HG03196 (cell line): ENCODE data around the gene SLC35F6.

Experiments used
- ATAC-seq: cut with Tn5 transposase; IDR thresholded peaks from one replicate; pipeline ENCODE4 v1.9.1; 2021; ENCODE audit not compliant: unreplicated experiment

Gene SLC35F6, protein sequence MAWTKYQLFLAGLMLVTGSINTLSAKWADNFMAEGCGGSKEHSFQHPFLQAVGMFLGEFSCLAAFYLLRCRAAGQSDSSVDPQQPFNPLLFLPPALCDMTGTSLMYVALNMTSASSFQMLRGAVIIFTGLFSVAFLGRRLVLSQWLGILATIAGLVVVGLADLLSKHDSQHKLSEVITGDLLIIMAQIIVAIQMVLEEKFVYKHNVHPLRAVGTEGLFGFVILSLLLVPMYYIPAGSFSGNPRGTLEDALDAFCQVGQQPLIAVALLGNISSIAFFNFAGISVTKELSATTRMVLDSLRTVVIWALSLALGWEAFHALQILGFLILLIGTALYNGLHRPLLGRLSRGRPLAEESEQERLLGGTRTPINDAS

DNA sequence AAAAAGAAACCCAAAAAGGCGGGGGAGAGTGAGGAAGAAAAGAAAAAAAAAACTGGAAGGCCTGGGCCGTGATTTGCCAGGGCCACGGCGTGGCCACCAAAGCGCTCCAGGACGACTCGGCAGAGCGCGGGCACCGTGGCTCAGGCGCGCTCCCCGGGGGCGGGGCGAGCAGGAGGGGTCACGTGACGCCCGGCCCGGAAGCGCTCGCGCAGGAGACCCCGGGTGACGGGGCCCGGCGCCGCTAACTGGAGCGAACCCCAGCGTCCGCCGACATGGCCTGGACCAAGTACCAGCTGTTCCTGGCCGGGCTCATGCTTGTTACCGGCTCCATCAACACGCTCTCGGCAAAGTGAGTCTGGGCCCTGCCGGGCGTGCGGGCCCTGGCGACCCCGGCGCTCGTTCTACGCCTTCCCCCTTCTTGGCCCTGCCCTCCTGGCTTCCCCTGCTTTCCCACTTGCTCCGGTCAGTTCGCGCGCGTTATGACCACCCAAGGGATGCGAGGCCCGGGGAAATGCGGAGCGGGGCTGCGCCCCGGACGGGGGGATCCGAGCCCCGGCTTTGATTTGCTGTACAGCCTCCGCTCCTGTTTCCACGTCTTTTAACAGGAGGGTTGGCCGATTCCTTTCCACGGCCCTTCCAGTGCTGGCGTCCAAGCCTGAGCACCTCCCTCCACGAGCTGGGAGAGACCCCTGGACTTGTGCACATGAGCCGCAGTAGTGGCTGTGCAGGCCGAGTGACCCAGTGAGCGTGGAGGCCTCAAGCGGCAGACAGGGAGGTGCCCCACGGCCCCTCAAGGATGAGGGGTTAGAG, at the start of gene SLC35F6:
SLC35F6 (plus strand) TSS at position 207 of the 810 bp plus-strand sequence; CDS start at position 273, 66 bp downstream.
- peak; percentile 80 for ATAC-seq

GRCh38 chr2:26715528-26716270, 48.4 kb upstream of the SLC35F6 start:
- no peak for ATAC-seq

- no peak for ATAC-seq
These were observed 47.7 kb upstream of the SLC35F6 start for GRCh38 chr2:26716340-26716739.

GRCh38 chr2:26716769-26717168, 47.3 kb upstream of the SLC35F6 start:
- ATAC-seq = no peak

DNA sequence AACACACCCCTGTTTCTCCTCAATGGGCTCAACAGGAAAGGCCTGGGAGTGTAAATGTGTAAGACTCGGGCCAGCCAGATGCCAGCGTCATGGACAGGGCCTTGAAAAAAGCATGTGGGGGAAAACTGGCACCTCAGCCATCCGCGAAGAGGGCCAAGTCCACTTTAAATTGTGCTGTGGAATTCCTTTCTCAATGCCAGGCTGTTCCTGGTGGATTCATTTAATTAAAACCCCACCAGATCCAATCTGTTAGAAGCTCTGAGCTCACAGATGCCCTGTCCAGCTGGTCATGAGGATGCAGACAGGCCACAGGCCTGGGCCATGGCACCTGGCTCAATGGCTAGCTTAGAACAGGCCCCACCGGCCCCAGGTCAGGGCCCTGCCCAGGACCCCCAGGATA, 46.7 kb upstream of the SLC35F6 start:
- ATAC-seq = no peak

- ATAC-seq = no peak
These were observed 45.0 kb upstream of the SLC35F6 start for GRCh38 chr2:26718949-26719686.

GRCh38 chr2:26720322-26721114, 43.6 kb upstream of the SLC35F6 start:
- no peak for ATAC-seq

DNA sequence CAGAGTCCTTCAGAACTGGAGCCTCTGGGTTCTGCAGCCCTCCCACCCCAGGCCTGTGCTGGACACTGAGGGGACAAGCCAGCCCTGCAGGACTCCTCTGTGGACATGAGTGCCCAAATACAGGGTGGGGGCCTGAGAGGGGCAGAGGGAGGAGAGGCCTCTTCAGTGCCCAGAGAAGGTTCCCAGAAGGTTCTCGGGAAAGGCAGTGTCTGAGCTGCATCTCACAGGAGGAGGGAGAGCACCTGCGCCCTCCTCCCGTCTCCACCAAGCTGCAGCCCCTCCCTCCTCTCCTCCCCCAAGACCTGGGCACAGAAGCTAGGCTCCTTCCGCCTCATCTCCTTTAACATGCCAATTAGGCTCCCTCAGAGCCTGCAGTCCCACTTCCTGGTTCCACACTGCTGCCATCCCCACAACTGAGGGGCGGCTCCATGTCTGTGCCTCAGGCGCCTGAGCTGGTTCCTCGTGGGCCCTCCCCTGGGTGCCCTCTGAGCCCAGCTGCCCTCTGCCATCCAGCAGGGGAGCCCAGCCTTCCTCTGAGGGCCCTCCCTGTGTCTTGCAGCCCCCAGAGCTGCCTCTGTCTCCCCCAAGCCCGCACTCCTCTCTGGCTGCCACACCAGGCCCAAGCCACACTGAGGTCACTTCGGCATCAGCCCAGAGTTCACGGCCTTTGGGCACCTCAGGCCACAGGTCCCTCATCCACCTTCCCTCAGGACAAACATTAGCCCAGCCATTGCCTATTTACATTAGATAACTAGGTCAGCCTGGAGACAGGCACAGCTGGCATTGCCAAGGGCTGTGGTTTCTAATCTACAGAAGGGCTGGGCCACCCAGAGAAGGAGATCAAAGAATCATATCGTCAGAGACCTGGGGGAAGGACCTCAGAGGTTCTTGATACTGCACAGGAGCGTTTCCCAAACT, 42.7 kb upstream of the SLC35F6 start:
- ATAC-seq = no peak

DNA sequence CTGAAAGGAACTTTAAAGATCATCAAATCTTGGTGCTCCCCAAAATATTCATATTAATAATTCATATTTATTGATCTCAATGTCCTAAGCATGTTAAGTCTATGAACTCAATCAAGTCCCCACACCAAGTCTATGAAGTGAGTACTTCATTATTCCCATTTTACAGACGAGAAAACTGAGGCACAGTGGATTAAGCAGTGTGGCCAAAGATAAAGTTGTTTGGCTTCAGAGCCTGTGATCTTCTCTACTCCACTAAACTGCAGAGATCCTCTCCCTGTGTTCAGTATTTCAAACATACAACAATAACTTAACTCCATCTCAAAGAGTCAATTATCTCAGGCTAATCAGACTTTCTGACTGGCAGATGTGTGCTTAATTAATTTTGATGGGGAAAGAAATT, 41.8 kb upstream of the SLC35F6 start:
- no peak for ATAC-seq

GRCh38 chr2:26722911-26723310, 41.2 kb upstream of the SLC35F6 start:
- ATAC-seq = no peak

- ATAC-seq = no peak
These were observed 40.6 kb upstream of the SLC35F6 start for GRCh38 chr2:26723475-26723874.

- no peak for ATAC-seq
These were observed 39.9 kb upstream of the SLC35F6 start for GRCh38 chr2:26723991-26724750.

GRCh38 chr2:26724784-26725520, 39.1 kb upstream of the SLC35F6 start:
- ATAC-seq = no peak

- no peak for ATAC-seq
These were observed 38.6 kb upstream of the SLC35F6 start for GRCh38 chr2:26725521-26725820.

DNA sequence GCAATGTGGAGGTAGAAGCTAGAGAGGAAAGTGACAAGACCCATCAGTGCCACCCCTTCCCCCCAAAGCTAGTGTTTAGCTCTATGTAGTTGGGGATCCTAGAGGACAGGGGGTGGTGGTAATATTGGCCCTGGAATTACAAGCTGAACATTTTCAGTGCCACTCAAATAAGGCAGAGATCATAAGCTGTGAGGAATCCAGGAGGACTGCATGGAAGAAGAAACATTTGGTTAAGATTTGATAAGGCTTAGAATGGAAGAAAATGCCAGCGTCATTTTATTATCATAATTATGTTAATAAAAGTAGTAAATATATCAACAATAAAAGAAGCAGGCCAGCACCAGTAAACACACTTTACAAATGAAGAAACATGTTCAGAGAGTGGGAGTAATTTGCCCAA, 37.9 kb upstream of the SLC35F6 start:
- ATAC-seq = no peak

GRCh38 chr2:26727641-26728561, 36.2 kb upstream of the SLC35F6 start:
- ATAC-seq = no peak

DNA sequence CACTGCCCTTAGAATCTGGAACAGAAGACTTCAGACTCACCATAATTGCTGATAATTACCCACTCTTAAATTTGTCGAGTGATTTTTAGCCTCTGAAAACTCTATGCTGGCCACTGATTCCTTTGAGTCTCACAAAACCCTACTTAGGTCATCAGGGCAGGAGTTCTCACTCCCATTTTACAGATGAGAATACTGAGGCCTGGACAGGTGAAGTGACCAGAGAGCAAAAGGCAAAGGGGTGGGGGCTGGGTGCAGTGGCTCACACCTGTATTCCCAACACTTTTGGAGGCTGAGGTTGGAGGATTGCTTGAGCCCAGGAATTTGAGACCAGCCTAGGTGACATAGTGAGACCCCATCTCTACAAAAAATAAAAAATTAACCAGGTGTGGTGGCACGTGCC, 34.8 kb upstream of the SLC35F6 start:
- ATAC-seq = no peak
